Cardiac muscle cell (in vitro differentiated cells and primary cell): ENCODE results near the gene SYPL1. TPM values are rescaled to one million over a fixed set of nuclear protein-coding genes. Genes with fewer than 3 reads are reported as not detected.

ENCODE experiments used
- DNase-seq, 2 donors: peaks; one replicate each; pipeline versions ENCODE4 v3.0.0 to v3.0.0-alpha.2; 2010 to 2017; ENCODE audit warnings: low read depth in 1 of 2, low spot score in 1 of 2
- H3K27ac ChIP-seq: fragments of 200-600 bp; sonication (generic); 2 replicates; pipeline ENCODE4 v1.5.1; 2016
- H3K27me3 ChIP-seq: fragments of 200-600 bp; sonication (generic); 2 replicates; pipeline ENCODE4 v1.6.0; 2016; ENCODE audit warnings: control low read depth
- H3K36me3 ChIP-seq: fragments of 200-600 bp; sonication (generic); 2 replicates; pipeline ENCODE4 v1.5.1; 2016; ENCODE audit warnings: control low read depth
- H3K4me1 ChIP-seq: fragments of 200-600 bp; sonication (generic); 2 replicates; pipeline ENCODE4 v1.8.1; 2017; ENCODE audit warnings: low read depth, mild to moderate bottlenecking, mixed run types
- H3K4me3 ChIP-seq: fragments of 200-600 bp; sonication (generic); 2 replicates; pipeline ENCODE4 v1.5.1; 2016; ENCODE audit warnings: mild to moderate bottlenecking
- H3K9me3 ChIP-seq: fragments of 200-600 bp; sonication (generic); 2 replicates; pipeline ENCODE4 v1.5.1; 2017; ENCODE audit warnings: low read depth, mild to moderate bottlenecking, control low read depth
- polyA plus RNA-seq: library from polyadenylated mRNA; unstranded; fragments of >200 nt; fragmentation: Nextera tagmentation; extraction: Ambion mirVana; gene quantifications from 2 replicates; pipeline ENCODE4 v1.2.1, GENCODE V29; 2016
- total RNA-seq: library from RNA; depleted of rRNA; stranded (reverse); fragments of >200 nt; gene quantifications from 2 replicates; pipeline ENCODE4 v1.2.3, GENCODE V29; 2016
- TF ChIP-seq, protein P1 (sequence below): IDR thresholded peaks from 2 replicates; pipeline ENCODE4 v1.5.1; 2012; ENCODE audit warnings: low read depth, mild to moderate bottlenecking, low read length

Gene SYPL1
- total and polyA plus RNA-seq, 2 experiments from 2014 or later, result 37.8 to 80.9 TPM

GRCh38 chr7:106057962-106058927, 53.9 kb downstream of the SYPL1 start:
- Histone ChIP-seq H3K9me3 (no peaks in the 10 kb centered on the region), H3K4me3 (no peak overlapping the region), H3K36me3 (no peaks in the 10 kb centered on the region), H3K27me3 (no peaks in the 10 kb centered on the region), H3K4me1 (no peaks in the 10 kb centered on the region), H3K27ac (no peak overlapping the region)
- TF ChIP-seq, protein P1, sequence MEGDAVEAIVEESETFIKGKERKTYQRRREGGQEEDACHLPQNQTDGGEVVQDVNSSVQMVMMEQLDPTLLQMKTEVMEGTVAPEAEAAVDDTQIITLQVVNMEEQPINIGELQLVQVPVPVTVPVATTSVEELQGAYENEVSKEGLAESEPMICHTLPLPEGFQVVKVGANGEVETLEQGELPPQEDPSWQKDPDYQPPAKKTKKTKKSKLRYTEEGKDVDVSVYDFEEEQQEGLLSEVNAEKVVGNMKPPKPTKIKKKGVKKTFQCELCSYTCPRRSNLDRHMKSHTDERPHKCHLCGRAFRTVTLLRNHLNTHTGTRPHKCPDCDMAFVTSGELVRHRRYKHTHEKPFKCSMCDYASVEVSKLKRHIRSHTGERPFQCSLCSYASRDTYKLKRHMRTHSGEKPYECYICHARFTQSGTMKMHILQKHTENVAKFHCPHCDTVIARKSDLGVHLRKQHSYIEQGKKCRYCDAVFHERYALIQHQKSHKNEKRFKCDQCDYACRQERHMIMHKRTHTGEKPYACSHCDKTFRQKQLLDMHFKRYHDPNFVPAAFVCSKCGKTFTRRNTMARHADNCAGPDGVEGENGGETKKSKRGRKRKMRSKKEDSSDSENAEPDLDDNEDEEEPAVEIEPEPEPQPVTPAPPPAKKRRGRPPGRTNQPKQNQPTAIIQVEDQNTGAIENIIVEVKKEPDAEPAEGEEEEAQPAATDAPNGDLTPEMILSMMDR, result no peak
- no peak for DNase-seq

DNA sequence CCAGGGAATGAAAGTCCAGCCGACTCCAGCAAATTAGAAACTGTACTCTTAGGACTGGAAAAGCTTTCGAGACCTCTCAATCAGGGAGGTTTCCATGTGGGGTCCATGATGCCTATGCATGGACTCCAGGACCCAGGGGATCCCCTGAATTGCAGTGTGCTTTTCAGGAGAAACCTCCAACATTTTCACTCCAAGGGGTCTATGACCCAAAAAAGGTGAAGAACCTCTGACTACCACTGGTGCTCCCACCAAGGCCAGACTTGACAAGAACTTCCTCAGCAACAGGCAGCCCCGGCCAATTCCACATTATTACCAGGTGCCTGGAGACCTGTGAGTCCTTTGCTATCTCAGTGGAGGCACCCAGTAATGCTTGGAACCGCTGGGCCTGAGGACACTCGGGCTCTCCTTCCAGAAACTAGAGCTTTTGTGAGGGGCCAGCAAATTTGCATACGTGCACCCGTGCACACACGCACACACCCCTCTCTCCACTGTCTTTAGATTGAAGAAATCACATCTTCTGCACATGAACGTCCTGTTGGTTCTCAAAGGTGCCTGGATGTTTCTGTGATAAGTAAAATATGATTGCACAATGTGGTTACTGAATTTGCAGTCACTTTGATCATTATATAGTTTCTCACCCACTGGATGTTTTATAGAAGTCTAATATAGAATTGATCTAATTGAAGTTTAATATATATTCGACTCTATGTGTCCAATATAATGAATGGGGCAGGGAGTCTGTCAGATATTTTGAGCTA, 54.7 kb downstream of the SYPL1 start:
- H3K4me1 ChIP-seq, result no peaks in the 10 kb centered on the region
- no peaks in the 10 kb centered on the region for H3K9me3 ChIP-seq
- DNase-seq, result no peak
- H3K36me3 ChIP-seq, result no peaks in the 10 kb centered on the region
- H3K27me3 ChIP-seq, result no peaks in the 10 kb centered on the region
- TF ChIP-seq, protein P1, result no peak
- no peak overlapping the region for H3K4me3 ChIP-seq
- H3K27ac ChIP-seq, result no peak overlapping the region

DNA sequence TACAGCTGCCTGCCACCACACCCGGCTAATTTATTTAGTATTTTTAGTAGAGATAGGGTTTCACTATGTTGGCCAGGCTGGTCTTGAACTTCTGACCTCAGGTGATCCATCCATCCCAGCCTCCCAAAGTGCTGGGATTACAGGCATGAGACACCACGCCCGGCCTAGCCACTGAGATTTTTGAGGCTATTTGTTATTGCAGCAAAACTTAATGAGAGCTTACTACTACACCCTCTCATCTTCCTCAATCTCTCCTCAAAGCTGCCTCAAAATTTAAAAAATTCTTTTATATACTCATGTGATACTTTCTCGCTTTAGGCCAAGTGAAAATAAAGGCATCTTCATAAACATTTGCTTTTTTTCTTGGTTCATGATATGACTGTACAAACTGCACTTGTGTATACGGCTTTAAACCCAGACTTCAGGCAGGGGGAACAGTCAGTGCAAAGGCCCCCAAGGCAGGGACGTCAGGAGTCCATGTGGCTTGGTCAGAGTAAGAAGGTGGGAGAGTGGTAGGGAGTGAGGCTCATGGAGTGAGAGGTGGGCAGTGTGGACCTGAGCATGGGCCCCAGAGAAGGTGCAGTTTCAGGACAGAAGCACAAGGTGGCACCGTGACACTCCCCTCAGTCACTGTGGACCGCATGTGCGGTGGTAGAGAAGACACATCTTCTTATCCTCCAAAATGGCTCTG, 55.5 kb downstream of the SYPL1 start:
- TF ChIP-seq, protein P1, result peak; percentile 88

DNA sequence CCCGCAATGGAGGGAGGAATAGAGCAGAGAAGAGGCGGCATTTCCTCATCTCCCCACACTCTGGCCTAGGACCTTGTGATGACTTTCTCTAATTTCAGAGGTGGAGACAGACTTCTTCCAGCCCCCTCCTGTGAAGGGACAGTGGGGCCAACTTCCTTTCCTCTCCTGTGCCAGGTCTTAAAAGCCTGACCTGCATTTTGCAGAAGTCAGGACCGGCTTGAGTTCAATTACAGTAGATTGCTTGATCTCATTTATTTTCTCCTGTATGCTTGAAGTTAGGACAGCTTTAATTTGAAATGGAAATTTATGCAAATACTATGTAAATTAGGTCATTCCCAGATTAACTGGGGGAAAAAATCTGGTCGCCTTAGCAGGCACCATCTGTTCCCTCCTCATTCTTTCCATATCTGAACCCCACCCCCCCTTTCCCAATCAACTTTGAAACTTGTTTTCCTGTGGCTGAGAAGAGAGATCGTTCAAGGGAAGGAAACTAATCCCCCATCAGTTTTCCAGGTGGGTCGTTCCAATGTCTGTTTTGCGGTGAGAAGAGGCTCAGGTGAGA, 57.1 kb downstream of the SYPL1 start:
- H3K4me1 ChIP-seq, result no peaks in the 10 kb centered on the region
- no peak overlapping the region for H3K27ac ChIP-seq
- H3K36me3 ChIP-seq, result no peaks in the 10 kb centered on the region
- no peak for DNase-seq
- no peaks in the 10 kb centered on the region for H3K9me3 ChIP-seq
- H3K27me3 ChIP-seq, result no peaks in the 10 kb centered on the region
- TF ChIP-seq, protein P1, result no peak
- H3K4me3 ChIP-seq, result no peak overlapping the region

More for the DNA sequence above, 55.5 kb downstream of the SYPL1 start:
- Histone ChIP-seq H3K9me3 (no peaks in the 10 kb centered on the region), H3K4me3 (no peak overlapping the region), H3K27me3 (no peaks in the 10 kb centered on the region), H3K4me1 (no peaks in the 10 kb centered on the region), H3K27ac (no peak overlapping the region), H3K36me3 (no peaks in the 10 kb centered on the region)
- DNase-seq, result peak; percentile 83 to 86
